GM20000 (cell line): ENCODE measurements around the gene C15orf40.
"Not testable (repeated sequence)": the region's sequence is repeated elsewhere in the genome, so short reads cannot be mapped to it uniquely, and the experiment has no call there.

Source experiments
- DNase-seq: peaks from one replicate; pipeline ENCODE4 v3.0.0; 2012; ENCODE audit warnings: low spot score
- TF ChIP-seq, protein P1 (sequence below): IDR thresholded peaks from 2 replicates; pipeline ENCODE4 v1.5.1; 2012; ENCODE audit warnings: mild to moderate bottlenecking, control low read depth; ENCODE audit errors: extremely low read depth, missing control alignments

C15orf40 gene

DNA sequence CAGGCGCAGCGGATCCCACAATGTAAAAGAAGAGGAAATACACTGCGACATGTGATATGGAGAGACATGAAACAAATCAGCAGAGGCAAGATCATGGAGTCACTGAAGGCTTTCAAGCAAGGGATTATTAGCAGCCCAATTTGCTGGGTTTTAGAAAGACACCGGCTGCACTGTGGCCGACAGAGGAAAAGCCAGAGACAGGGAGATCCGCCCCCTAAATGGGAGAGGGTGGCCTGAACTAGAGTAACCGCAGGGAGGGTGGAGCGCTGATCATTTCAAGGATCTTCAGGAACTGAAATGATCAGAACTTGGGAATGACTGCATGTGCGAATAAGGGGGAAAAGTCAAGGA lies 612 bp upstream of the C15orf40 start:
- DNase-seq, result no peak
- TF ChIP-seq, protein P1, sequence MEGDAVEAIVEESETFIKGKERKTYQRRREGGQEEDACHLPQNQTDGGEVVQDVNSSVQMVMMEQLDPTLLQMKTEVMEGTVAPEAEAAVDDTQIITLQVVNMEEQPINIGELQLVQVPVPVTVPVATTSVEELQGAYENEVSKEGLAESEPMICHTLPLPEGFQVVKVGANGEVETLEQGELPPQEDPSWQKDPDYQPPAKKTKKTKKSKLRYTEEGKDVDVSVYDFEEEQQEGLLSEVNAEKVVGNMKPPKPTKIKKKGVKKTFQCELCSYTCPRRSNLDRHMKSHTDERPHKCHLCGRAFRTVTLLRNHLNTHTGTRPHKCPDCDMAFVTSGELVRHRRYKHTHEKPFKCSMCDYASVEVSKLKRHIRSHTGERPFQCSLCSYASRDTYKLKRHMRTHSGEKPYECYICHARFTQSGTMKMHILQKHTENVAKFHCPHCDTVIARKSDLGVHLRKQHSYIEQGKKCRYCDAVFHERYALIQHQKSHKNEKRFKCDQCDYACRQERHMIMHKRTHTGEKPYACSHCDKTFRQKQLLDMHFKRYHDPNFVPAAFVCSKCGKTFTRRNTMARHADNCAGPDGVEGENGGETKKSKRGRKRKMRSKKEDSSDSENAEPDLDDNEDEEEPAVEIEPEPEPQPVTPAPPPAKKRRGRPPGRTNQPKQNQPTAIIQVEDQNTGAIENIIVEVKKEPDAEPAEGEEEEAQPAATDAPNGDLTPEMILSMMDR, result no peak

DNA sequence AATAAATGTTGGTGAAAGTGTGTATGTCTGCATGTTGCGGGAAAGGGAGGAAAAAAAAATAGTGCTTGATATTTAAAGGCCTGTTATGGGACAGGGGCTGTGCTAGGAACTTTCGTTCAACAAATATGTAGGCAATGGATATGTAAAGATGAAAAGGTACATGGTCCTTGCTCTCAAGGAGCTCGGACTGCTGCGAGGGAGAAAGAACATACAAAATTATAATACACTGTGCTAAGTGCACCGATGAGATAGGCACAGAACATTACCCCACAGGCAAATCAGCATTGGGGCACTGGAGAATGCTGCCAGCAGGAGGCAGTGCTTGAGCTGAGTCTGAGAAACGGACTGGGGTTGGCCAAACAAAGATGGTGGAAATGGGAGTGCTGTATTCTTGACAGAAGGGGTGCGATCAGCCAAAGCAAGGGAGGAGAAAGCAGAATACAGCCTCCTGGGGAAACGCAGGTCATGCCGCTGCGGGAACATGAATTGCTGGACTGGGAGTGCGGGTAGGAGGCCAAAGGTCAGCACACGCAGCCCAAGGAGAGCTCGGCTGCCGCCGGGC lies 649 bp downstream of the C15orf40 start:
- TF ChIP-seq, protein P1, result peak; percentile 93
- DNase-seq, result peak; percentile 84

DNA sequence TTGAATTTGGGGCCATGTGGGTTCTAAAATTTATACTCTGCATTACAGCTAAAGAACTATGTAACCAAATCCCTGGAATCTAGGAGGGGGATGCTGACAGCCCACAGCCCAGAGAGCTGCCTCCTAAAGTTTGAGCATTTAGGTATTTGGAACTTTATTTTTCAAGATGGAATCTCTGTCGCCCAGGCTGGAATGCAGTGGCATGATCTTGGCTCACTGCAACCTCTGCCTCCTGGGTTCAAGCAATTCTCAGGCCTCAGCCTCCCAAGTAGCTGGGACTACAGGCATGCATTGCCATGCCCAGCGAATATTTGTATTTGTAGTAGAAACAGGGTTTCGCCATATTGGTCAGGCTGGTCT lies 10.8 kb downstream of the C15orf40 start:
- not testable (repeated sequence) for DNase-seq

DNA sequence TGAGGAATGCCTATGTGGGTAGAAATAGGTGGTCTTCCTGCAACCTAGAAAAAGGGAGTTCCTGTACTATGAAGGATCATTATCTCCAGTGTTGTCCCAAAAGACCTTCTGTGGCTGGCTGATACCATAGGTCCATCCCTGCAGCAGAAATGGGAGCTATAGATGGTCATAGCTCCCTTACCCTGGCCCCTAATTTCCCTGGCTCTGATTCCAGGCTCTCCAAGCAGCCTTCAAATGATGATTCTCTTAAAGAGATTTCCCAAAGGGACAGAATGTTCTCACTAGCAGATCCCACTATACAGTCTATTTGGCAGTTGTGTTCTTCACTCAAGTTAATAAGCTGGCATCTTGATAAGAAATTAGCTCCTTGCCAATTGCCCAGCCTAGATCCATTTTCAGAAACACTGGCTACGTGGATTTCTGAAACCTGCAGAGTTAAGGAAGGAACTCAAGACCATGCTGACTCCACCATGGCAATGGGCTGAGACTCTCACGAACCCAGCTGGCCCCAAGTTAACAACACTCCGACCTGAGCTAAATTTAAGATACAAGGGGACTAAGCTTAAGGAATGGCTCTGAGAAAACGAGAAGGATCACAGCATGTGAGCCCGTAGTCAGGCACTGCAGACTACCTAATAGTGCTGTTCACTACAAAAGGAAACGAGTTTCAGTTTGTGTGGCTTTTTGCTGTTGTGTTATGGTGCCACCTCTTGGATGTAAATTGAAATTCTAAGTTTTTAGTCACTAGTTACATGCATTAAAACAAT lies 11.4 kb downstream of the C15orf40 start:
- DNase-seq, result peak; percentile 76
- TF ChIP-seq, protein P1, result no peak

DNA sequence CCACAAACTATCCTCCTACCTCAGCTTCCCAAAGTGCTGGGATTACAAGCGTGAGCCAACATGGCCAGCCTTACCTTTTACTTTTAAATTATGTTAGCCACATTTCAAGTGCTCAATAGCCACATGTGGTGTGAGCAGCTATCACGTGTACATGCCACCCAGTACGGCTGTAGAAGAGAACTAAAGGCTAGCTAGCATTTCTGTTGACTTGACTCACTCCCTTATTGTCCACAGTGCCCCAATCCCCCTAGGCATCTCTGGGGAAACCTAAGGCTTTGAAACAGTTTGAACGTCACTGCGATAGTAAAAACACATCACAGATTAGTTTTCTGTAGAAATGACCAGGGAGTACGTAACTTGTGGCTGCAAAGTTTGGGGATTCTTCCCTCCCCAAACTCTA lies 12.0 kb downstream of the C15orf40 start:
- TF ChIP-seq, protein P1, result no peak

DNA sequence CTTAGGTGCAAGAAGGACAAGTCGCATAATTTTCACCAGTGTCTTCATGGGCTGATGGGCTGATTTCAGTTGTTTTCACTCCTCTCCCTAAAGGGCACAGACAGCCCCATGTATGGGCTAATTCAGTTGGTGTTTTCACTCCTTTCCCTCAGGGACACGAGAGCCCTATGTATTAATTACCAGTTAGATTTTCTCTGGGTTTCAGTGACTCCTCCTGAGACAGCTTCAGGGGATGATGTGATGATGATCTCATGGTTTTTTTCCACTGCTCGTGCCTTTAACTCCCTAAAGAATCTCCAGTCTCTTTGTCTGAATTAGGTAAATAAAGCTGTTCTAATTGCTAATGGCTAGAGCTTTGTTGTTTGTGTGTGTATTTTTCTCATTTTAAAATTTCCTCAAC lies 15.5 kb downstream of the C15orf40 start:
- TF ChIP-seq, protein P1, result no peak
- DNase-seq, result no peak

More for the DNA sequence above, 12.0 kb downstream of the C15orf40 start:
- no peak for DNase-seq

DNA sequence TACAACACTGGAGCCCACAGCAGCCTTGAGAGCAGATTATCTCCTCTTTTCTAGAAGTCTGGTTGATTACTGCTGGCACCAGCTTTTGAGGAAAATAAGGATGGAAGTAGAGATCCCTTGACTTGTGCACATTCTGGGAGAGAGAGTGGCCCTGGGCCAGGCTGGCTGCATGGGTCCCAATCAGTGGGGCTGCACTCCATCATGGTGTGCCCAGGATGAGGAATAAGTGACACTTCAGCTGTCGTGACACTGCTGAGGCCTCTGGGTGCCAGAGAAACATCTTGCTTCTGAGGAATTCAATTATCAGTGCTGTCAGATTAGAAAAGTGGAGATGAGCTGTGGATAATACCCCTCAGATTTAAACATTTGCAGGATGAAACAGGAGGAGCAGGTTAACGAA lies 16.4 kb downstream of the C15orf40 start:
- TF ChIP-seq, protein P1, result no peak
- no peak for DNase-seq

DNA sequence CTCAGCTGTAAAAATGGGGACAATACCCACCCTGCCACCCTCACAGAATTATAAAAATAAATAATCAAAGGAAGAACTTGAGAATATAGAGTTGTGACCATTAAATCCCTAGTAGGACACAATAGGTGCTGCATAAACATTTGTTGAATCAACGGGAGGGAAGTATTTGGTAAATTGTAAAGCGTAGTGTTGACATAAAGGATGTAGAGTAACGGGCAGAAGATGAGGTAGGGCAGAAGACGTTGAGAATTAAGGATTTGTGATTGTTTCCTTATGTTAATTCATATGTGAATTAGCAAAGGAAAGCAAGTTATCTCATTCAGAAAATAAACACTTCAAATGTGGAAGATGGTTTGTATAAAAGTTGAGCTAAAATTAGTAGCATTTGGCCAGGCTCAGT lies 18.3 kb downstream of the C15orf40 start:
- TF ChIP-seq, protein P1, result no peak

More for the DNA sequence above, 18.3 kb downstream of the C15orf40 start:
- DNase-seq, result no peak
